A673 (cell line): Measurements from ENCODE around the gene PALLD.

Experiments used
- CTCF ChIP-seq: fragments of 300-800, 200-600 bp; sonication (generic); conservative IDR thresholded peaks from 2 replicates; pipeline ENCODE4 v1.5.1; 2017; ENCODE audit warnings: low read depth, mild to moderate bottlenecking, antibody characterized with exemption, low read length, moderate library complexity, mixed read lengths
- EZH2 ChIP-seq: fragments of 200-600 bp; sonication (generic); IDR thresholded peaks from 2 replicates; pipeline ENCODE4 v1.6.1; 2017; ENCODE audit warnings: borderline replicate concordance, low read depth, mild to moderate bottlenecking, mixed read lengths, antibody characterized with exemption, low read length; ENCODE audit not compliant: poor library complexity, severe bottlenecking

GRCh38 chr4:168744021-168744420 is 247.2 kb downstream of the PALLD start:
- TF ChIP-seq CTCF (no peak), EZH2 (no peak)
